Fibroblast of skin of left biceps (primary cell): ENCODE measurements around the gene NCAPD3.

Experiments used
- DNase-seq, 2 experiments: peaks; one replicate each; pipeline ENCODE4 v3.0.0-alpha.2; 2013; ENCODE audit warnings: low read depth in 2 of 2

The NCAPD3 gene

DNA sequence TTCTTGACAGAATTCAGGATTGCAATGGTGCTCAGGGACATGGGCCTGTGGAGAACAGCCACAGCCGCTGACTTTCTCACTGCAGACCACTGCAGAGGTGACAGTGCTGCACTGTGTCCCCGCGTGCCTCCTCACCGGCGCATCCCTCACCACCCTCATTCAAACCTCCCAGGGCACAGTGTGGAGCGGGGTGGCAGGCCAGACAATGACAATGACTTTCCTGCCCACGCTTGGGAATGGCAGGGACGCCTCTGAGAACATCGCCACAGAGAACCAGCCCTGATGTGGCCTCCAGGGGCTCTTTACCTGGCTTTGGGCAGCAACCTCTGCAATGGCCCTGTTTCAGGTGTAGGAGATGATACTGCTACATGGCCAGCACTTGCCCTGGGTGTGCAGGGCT lies 65.7 kb downstream of the NCAPD3 start:
- no peak for DNase-seq

DNA sequence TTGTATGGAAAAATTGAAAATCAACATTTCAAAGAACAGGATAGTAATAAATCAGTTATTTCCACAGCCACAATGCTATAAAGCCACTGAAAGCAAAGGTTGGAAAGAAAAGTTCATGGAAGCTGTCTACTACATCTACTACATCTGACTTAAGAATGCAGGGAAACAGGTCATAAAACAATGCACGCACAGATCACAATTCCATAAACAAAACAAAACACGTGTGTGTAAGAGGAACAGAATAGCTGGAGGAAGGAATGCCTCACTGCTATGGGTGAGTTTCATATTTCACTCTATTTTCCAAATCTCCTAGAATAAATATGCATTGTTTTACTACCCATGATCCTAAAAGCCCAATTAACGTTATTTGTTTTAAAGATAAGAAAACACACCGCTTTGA lies 66.3 kb downstream of the NCAPD3 start:
- DNase-seq, result no peak

DNA sequence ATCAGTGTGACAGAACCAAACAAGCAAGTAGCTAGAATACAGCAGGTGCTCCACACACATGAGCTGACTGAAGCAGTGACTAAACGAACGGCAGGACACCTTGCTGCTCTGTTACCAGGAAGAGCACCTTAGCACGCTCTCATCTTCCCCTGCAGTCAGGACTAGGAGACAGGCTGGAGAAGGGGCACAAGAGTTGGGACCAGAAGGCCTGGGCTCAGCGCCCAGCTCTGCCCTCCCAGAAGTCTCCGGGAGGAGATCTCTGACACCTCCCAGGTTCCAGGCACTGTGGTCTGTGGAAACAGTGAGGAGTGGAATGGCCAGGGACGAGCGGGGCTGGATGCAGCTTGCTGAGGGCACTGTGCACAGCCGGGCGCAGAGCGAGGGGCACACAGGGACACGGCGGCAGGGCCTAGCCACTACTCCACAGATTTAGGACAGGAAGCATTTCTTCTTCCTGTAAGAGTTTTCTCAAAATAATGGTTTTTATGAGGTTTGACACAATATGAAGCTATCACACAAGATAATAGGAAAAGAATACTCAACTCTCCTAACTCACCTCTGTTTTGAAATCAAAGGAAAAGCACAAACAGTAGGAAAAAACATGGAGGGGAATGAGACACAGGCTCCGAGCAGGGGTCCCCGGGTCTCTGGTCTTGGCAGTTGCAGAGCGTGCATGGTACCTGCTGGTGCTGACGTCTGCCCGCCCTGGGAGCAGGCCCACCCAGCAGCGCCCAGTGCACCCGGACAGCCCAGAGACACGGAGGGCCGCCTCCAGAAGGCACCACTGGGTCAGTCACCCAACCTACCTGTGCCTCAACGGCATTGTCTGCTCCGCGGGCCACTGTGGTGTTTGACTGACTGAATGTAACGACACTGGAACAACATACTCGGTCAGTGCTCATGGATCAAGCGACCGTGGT lies 67.6 kb downstream of the NCAPD3 start:
- no peak for DNase-seq

DNA sequence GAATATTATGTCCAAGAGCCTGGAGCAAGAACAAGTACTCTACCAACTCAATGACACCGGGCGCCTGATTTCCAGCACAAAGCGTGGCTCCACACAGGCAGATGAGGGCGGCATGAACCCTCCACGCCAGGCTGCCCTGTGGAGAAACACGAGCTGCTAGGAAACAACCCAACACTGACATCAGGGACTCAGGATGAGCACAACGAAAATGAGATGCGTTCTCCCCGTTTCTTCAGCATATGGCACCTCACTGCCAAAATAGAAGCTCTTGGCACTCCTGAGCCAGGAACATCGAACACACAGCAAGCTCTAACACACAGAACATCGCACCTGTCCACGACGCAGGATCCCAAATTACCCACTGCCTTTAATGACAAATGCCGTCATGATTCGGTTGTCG lies 68.3 kb downstream of the NCAPD3 start:
- DNase-seq, result no peak

DNA sequence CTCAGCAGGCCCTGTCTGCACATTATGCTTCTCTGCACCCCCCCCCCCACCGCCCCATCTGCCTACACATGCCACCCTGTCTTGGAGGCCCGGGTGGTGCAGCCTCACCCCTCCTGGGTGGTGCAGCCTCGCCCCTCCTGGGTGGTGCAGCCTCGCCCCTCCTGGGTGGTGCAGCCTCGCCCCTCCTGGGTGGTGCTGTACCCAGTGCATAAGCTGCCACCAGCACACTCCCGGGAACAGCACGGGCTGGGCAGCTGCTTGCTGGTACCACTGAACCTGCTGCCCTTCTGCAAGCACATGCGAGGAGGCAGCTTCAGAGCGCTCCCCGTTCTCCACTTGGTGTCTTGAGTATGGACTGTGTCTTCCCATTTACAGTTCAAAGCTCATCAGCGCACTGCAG lies 69.3 kb downstream of the NCAPD3 start:
- DNase-seq, result no peak

DNA sequence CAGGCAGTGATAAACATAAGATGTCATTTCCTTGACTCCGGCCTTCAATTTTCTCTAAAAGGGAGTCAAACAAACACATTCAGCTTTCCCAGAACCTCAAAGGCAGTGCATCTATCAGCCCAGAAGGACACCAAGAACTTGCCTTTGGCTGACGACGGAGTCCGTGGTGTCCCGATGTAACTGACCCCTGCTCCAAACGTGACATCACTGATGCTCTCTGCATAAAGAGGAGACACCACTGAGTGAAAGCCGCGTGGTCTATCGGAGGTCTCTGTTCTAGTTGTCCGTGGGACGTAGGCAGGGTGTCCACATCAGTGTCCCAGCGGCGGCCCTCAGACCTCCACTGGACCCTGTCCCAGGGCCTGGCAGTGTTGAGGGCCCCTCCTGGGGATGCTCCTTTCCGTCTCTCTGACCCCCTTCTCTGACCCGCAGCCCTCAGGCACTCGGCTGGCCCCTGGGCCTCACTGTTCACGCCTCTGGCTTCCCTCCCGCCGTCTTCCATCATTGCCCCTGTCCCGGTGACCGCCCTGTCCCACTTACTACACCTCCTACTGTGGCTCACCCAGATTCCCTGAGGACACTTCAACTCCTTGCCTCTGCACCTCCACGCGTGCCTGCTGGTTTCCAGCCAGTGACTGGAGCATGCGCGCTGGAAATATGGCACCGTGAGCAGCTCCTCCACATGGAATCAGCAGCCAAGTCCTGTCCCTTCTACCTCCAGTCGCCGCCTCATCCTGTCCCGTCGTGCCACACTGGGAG lies 70.4 kb downstream of the NCAPD3 start:
- DNase-seq, result no peak

DNA sequence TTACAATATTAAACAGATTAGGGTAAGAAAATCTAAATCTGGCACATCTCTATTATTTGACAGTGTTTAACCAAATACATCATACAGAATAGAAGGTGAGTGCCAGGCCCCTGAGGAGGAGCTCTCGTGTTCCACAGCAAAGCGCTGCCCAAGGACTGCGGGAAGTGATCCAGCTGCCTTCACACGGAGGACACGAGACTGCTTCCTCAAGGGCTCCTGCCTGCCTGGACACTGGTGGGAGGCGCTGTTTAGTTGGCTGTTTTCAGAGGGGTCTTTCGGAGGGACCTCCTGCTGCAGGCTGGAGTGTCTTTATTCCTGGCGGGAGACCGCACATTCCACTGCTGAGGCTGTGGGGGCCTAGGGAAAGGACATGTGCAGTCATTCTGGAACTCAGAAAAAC lies 71.1 kb downstream of the NCAPD3 start:
- no peak for DNase-seq

DNA sequence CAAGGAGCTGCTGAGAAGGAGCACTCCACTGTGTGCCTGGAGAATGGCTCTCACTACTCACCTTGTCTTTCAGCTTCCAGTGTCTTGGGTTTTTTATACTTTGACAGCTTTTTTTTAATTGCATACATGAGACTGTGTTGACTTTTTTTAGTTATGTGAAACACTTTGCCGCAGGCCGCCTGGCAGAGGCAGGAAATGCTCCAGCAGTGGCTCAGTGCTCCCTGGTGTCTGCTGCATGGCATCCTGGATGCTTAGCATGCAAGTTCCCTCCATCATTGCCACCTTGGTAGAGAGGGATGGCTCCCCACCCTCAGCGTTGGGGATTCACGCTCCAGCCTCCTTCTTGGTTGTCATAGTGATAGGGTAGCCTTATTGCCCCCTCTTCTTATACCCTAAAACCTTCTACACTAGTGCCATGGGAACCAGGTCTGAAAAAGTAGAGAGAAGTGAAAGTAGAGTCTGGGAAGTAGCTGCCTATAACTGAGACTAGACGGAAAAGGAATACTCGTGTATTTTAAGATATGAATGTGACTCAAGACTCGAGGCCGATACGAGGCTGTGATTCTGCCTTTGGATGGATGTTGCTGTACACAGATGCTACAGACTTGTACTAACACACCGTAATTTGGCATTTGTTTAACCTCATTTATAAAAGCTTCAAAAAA lies 72.6 kb downstream of the NCAPD3 start:
- no peak for DNase-seq

DNA sequence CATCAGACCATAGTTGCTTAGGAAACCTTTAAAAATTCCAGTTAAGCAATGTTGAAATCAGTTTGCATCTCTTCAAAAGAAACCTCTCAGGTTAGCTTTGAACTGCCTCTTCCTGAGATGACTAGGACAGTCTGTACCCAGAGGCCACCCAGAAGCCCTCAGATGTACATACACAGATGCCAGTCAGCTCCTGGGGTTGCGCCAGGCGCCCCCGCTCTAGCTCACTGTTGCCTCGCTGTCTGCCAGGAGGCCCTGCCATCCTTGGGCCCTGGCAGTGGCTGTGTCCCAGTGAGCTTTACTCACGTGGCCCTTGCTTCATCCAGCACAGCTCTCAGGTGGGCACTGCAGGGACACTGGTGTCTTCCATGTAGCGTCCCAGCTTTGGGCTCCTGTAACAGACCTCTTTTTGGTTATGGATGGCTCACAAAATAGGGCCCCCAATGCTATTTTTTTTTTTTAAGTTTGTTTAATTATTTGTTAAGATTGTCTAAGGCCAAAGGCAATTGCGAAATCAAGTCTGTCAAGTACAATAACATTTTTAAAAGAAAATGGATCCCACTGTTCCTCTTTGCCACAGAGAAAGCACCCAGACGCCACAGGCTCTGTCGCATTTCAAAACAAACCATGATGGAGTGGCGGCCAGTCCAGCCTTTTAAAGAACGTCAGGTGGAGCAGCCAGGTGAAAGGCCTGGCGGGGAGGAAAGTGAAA lies 73.4 kb downstream of the NCAPD3 start:
- DNase-seq, result no peak

DNA sequence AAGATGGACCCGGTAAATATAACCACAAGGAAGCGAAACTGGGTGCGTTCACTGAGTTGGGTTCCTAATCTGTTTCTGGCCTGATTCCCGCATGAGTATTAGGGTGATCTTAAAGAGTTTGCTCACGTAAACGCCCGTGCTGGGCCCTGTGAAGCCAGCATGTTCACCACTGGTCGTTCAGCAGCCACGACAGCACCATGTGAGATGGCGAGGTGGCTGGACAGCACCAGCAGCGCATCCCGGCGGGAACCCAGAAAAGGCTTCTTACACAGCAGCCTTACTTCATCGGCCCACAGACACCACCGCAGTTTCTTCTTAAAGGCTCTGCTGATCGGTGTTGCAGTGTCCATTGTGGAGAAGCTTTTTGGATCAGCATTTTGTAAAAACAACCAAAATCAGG lies 74.4 kb downstream of the NCAPD3 start:
- DNase-seq, result no peak

DNA sequence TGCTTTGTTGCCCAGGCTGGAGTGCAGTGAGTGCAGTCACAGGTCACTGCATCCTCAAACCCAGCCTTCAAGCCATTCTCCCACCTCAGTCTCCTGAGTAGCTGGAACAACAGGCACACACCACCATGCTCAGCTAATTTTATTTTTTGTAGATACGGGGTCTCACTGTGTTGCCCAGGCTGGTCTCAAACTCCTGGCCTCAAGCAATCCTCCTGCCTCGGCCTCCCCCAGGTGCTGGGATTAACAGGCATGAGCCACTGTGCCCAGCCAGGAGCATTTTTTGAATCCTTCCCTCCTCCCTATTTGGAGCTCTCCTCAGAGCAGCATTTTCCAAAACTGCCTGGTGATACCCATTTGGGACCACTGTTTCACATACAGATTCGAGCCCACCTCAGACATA lies 77.2 kb downstream of the NCAPD3 start:
- DNase-seq, result no peak

DNA sequence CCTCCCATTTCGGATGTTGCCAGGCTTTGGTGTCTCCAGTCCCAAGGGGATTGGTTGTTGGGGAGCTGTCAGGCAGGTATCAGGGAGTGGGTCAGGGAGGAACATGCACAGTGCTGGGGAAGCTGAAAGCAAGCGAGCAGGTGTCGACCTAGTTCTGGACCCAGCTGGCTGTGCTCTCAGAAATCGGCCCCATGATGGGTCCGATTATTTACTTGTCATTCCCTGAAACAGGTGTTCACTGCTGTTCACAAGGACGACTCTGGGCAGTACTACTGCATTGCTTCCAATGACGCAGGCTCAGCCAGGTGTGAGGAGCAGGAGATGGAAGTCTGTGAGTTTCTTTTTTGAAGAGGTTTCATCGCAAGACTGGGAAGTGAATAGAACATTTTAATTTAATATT lies 78.1 kb downstream of the NCAPD3 start:
- no peak for DNase-seq

DNA sequence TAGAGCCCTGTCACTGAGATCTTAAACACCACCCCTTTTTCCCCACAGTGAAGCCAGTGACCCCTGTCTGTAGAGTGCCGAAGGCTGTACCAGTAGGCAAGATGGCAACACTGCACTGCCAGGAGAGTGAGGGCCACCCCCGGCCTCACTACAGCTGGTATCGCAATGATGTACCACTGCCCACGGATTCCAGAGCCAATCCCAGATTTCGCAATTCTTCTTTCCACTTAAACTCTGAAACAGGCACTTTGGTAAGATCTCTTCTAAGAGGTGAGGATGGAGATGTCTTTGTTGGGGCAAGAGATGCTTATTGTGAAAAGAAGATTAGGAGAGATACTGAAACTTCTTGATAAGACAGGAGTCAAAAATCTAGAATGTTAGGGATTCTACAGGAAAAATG lies 79.0 kb downstream of the NCAPD3 start:
- DNase-seq, result no peak

DNA sequence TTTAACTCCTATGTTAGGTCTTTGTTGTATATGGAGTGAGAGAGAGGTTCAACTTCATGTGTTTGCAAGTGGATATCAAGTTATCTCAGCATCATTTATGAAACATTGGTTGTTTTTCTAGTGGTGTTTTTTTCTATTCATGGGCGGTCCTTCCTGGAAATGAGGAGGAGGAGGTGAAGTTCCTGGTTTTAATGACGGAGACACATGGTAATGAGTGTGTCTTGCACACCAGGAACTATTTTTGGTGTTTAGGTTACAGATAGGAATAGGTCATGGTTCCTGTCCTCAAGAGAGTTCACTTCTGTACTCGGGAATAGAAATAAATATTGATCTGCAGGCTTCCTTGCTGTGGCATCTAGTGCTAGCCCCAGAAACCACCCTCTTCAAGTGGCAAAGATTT lies 80.0 kb downstream of the NCAPD3 start:
- no peak for DNase-seq

DNA sequence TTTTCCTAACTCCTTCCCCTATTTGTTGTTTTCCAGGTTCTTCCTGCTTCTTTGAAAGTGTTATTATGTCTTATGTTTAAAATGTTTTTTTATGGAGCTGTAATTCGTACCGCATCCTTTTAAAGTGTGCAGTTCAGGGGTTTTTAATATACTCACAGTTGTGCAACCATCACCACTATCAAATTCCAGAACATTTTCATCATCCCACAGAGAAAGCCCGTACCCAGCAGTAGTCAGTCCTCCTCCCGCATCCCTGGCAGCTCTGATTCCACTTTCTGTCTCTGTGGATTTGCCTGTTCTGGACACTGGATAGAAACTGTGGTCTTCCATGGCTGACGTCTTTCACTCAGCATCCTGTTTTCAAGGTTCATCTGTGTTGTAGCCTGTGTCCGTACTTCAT lies 81.2 kb downstream of the NCAPD3 start:
- no peak for DNase-seq

DNA sequence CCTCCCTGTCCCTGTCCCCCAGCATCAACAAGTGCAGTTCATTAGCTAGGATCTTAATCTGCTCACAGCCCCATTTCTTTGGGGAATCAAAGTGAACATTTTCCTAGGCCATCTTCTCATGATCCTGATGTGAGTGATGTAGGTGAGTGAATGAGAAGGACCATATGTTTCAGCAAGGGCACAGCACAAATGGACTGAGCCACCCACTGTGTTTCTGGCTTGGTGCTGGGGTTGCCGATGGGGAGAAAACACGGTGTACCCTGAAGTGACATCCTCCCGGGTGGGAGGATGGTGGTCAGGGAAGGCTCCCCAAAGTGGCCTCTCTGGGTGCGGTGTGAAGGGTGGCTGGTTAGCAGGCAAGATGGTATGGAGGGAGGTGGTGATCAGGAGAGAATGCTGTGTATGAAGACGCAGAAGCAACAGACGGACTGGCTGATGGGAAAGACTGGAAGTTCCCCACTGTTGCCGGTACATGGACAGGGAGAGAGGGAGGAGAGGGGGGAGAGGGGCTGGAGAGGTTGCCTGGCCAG lies 82.7 kb downstream of the NCAPD3 start:
- no peak for DNase-seq

DNA sequence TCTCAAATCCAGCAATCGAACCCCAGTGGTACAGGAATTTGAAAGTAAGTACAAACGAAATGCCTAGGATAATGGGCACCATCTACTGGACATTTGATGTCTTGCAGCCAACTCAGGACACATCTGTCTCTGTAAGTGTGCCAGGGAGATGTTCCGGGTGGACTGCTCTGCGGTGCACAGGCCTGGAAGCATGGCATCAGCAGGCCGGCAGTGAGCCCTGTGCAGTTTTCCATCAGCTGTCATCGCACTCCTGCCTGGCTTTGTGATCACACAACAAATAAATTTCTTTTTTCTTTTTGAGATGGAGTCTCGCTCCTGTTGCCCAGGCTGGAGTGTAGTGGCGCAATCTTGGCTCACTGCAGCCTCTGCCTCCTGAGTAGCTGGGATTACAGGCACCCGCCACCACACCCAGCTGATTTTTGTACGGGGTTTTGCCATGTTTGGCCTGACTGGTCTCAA lies 83.9 kb downstream of the NCAPD3 start:
- peak; percentile 47 to 54 for DNase-seq

DNA sequence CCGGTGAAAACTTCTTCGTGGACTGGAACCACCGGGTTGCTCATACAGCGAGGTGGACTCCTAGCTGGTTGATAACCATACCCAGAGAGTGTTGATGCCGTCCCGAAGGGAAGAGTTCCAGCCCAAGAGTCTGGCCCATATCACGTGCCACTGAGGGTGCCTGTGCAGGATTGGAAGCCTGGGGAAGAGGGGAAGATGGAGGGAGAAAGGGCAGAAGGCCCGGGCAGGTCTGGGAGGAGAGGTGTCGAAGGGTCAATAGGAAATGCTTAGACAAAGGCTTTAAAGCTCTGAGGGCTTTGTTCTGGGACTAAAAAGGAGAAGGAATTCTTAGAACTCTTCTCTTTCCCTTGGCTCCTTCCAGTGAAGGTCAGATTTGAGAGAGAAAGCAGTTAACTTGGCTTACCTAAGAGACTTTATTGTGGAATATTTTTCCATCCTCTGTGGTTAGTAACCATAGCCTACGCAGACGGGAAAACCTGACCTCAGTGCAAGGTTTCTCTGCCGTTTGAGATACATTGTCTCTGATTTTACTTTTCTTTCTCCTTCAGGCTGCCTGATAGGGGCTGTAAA lies 84.4 kb downstream of the NCAPD3 start:
- no peak for DNase-seq

DNA sequence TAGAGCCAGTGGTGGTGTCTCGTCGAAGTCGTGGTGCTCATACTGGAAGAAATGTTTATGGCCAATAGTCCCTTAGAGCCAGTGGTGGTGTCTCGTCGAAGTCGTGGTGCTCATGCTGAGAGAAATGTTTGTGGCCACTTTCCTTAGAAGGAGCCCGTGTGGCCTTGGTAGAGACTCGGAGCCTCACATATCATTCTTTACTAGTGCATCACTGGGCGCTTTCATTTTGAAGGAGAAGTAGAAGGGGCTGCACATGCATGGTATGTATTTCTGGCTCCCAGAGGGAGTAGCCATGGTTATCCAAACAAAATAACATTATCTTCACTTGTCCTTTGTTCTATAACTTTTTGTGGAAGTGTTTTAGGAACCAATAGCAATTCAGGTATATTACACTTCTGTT lies 85.4 kb downstream of the NCAPD3 start:
- no peak for DNase-seq

DNA sequence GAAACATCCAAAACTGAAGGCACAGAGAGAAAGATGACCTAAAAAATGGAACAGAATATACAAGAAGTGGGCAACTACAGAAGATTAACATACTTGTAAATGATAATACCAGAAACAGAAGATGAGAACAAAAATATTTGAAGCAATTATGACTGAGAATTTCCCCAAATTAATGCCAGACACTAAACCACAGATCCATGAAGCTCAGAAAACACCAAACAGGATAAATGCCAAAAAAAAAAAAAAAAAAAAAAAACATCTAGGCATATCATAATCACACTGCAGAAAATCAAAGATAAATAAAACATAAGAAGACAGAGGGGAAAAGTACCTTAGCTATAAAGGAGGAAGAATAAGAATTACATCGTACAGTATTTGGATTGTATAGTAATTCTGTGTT lies 89.6 kb downstream of the NCAPD3 start:
- no peak for DNase-seq

DNA sequence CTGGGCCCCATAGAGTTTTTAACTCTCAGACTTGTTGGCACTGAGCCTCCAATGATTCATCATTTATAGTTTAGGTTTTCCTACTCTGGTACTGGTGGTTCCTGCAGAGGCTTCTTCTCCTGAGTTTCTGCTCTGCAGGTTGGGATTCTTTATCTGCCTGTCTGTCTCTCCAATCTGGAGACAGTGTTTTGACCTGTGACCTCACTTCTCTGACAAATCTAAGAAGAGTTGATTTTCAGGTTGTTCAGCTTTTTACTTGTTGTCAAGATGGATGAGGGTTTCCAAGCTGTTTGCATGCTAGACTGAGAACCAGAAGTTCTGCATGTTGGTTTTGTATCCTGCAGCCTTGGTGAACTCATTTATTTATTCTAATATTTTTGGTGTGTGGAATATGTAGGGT lies 91.0 kb downstream of the NCAPD3 start:
- no peak for DNase-seq
